Measurements from ENCODE around the gene C1orf94.

The C1orf94 gene

DNA sequence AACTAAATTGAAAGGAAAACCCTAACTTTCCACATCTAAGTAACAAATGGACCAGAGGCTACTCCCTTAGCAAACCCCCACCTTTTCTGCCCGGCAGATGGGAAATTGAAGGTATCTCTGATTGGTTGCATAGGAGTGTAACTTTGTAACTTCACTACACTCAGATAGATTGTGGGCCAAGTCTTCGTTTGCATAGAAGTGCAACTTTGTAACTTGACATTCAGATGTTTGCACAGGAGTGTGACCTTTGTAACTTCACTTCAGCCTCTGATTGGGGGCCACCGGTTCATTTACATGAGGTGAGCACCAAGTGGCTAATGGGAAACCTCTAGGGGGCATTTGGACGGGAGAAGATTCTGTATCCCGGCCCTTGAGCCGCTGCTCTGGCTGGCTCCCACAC, 59.4 kb downstream of the C1orf94 start:
- Histone ChIP-seq H3K27ac (no peak overlapping the region), H3K4me3 (no peak overlapping the region)

- Histone ChIP-seq H3K4me3 (no peak overlapping the region), H3K27ac (no peak overlapping the region)
Measured at GRCh38 chr1:34237151-34237815, 60.6 kb downstream of the C1orf94 start.

DNA sequence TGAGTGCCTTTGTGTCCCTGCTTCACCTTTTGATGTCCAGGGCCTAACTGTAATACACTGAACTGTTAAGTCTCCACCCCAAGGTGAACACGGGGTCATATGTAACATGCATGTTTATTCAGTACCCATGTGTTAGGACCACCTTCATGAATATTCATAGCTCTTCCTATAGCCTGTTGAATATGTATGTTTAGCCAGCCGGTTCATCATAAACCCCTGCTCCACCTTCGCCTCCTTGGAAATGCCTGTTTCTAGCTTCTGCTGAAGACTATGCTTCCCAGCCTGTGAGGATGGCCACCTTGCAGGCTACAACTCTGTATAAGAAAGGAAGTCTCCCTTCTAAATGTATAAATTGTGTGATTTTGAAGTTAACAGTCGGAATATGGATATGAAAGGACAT, 69.3 kb downstream of the C1orf94 start:
- Histone ChIP-seq H3K27ac (no peak overlapping the region), H3K4me3 (no peak overlapping the region)

- Histone ChIP-seq H3K4me3 (no peak overlapping the region), H3K27ac (no peak overlapping the region)
Measured at GRCh38 chr1:34250342-34250741, 73.6 kb downstream of the C1orf94 start.

DNA sequence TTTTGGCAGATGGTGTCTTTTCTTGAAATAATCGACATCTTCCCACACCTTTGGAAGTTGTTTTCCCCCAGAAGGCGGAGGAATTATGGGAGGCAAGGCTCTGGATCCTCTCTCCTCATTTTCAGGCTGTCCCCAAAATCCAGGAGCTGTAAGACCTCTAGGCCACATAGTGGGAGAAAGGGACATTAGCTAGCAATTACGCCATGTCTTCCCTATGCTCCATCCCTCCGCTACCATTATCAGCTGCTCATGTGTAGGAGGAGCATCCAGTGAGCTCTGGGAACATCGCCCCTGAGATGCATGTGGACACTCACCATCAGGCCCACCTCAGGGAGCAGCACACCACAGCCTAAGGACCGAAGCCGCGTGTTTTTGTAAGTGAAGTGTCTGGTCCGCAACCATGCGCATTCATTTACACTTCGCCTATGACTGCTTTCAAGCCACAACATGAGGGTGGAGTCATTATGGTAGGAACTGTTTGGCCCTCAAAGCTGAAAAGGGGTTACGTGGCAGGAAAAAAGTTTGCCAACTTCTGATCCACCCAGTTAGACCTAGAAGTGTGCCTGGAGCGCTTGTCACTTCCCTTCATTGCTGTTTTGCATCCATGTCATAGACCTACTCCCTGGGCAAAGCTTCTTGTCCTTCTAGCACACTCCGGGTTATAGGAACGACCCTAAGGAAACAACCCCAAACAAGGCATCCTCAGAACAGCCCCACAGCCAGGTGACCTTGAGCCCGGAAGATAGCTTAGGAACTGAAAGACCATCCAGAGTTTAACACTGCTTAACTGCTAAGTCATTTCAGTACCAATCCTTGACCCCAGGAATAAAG, 85.5 kb downstream of the C1orf94 start:
- no peak overlapping the region for H3K27ac ChIP-seq

GRCh38 chr1:34262921-34263320, 86.2 kb downstream of the C1orf94 start:
- no peak overlapping the region for H3K4me3 ChIP-seq
- H3K27ac ChIP-seq: no peak overlapping the region

More for the DNA sequence above, 85.5 kb downstream of the C1orf94 start:
- H3K4me3 ChIP-seq: no peak overlapping the region

DNA sequence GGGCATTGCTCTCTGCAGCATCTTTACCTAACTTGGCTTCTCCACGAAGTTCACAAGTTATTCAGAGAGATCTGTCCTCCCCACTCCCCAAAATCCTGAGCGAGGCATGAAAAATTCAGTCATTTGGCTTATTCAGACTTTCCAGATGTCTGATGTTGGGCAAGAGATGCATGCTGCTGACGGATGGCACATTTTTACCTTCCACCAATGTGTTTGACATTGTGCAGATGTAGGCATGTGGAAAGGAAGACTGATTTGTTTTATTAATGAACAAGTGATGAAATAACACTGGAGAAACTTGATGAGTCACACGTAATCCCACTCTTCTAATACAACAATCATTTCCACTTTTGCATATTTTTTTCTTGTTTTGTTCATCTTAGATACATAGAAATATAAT, 86.7 kb downstream of the C1orf94 start:
- Histone ChIP-seq H3K4me3 (no peak overlapping the region), H3K27ac (no peak overlapping the region)

- Histone ChIP-seq H3K27ac (no peak overlapping the region), H3K4me3 (no peak overlapping the region)
Measured at GRCh38 chr1:34265396-34265795, 88.7 kb downstream of the C1orf94 start.

DNA sequence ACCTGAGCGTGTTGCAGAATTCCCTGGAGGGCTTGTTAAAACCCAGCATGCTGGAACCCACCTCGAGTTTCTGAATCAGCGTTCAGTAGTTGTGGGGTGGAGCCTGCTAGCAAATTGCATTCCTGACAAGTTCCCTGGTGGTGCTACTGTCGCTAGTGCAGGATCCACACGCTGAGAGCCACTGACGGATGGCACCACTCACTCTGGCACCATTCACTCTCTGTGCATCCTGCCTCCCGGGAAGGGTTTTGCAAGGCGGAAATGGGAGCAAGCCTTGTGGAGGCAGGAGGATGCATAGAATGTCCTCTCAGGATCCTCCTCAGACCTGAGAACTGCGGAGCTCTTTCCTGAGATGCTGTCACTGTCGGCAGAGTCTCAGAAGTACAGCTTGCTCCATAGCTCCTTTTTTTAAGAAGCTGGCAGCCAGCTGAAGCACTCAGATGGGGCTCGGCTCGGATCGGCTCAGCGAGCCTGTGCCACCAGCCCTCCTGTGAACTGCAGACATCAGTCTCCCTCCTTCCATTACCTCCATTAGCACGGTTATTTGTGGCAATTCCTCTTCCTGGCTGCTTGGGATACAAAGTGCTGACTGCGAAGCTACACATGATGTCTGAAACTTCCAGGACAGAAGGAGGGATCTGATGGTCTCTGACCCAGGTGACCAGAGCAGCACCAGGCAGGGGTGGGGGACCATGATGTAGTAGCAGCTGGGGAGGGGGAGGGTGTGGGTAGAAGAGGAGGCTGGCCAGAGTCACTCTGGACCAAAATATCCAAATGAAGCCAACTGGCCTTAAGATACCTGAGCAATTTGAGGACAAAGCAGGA, 89.6 kb downstream of the C1orf94 start:
- H3K4me3 ChIP-seq: no peak overlapping the region
- H3K27ac ChIP-seq: no peak overlapping the region

GRCh38 chr1:34267326-34267725, 90.6 kb downstream of the C1orf94 start:
- no peak overlapping the region for H3K4me3 ChIP-seq

DNA sequence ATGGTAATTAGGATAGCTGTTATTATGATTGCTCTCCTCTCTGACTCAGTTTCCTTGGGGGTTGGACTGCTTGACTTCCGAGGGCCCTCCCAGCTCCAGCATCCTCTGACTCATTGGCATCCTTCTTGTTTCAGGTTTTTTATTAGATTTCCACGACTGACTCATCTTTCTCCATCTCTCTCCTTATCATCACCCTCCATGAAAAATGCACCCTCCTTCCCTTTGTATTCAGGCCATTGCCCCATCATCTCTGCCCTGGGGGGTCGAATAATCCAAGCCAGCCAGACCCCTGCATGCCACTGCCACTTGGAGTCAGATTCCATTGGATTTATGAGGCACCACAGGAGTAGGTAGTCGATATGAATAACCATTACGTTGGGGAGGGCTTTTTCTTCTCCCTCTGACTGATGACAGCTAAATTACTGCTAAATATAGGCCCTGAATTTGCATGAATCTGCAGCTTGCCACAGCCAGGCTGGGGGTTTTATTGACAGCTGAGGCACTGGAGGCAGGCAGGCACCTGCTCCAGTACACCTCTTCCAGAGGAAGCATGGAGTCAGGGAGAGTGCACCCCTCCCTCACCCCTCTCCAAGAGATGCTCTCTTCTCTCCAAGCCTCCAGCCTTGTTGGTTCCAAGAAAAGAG, 91.7 kb downstream of the C1orf94 start:
- no peak overlapping the region for H3K27ac ChIP-seq
- H3K4me3 ChIP-seq: no peak overlapping the region

More at GRCh38 chr1:34267326-34267725, 90.6 kb downstream of the C1orf94 start:
- no peak overlapping the region for H3K27ac ChIP-seq

Measured in skin epidermis (tissue), 12 donors.